HepG2 (cell line): ENCODE results near the gene CIITA. TPM values are rescaled to one million over a fixed set of nuclear protein-coding genes. Genes with fewer than 3 reads are reported as not detected.

ENCODE experiments used
- BCL6 ChIP-seq: IDR thresholded peaks from 2 replicates; pipeline ENCODE4 v1.6.1; 2016; ENCODE audit warnings: missing genetic modification reagents, missing compliant biosample characterization
- BHLHE40 ChIP-seq: IDR thresholded peaks from 2 replicates; pipeline ENCODE4 v1.6.1; 2011; ENCODE audit warnings: low read length, improper control_type of control experiment
- CCAR2 ChIP-seq: fragments of 200-400 bp; formaldehyde crosslinking; optimal IDR thresholded peaks from 2 replicates; pipeline ENCODE3; 2018; ENCODE audit warnings: low read depth, mild to moderate bottlenecking, low read length, moderate library complexity
- CHD4 ChIP-seq: fragments of 200-600 bp; sonication (generic); IDR thresholded peaks from 2 replicates; pipeline ENCODE4 v1.7.0; 2017; ENCODE audit warnings: mild to moderate bottlenecking, low read length, borderline replicate concordance
- DNMT3B ChIP-seq: conservative IDR thresholded peaks from 2 replicates; pipeline ENCODE4 v1.6.1; 2016; ENCODE audit warnings: missing biosample characterization, control low read depth
- FOXC1 ChIP-seq: sonication (generic); formaldehyde crosslinking; IDR thresholded peaks from 2 replicates; pipeline ENCODE4 v1.8.0; 2022; ENCODE audit warnings: mild to moderate bottlenecking, missing genetic modification reagents, borderline replicate concordance
- HDAC2 ChIP-seq: sonication (generic); formaldehyde crosslinking; IDR thresholded peaks from 2 replicates; pipeline ENCODE4 v1.4.0; 2020; ENCODE audit warnings: missing genetic modification reagents
- MTF2 ChIP-seq: sonication (generic); formaldehyde crosslinking; IDR thresholded peaks from 2 replicates; pipeline ENCODE4 v1.5.0; 2020; ENCODE audit warnings: missing genetic modification reagents, borderline replicate concordance
- PRPF4 ChIP-seq: fragments of 200-400 bp; formaldehyde crosslinking; IDR thresholded peaks from 2 replicates; pipeline ENCODE4 v1.6.1; 2016; ENCODE audit warnings: low read length, low read depth; ENCODE audit not compliant: poor library complexity, severe bottlenecking
- RELA ChIP-seq: sonication (generic); formaldehyde crosslinking; IDR thresholded peaks from 2 replicates; pipeline ENCODE4 v1.4.0; 2020; ENCODE audit warnings: missing genetic modification reagents
- ZNF121 ChIP-seq: sonication (generic); formaldehyde crosslinking; IDR thresholded peaks from 2 replicates; pipeline ENCODE4 v1.5.0; 2020; ENCODE audit warnings: mild to moderate bottlenecking, missing genetic modification reagents
- ZNF180 ChIP-seq: sonication (generic); formaldehyde crosslinking; IDR thresholded peaks from 2 replicates; pipeline ENCODE4 v1.4.0; 2020; ENCODE audit warnings: low read depth, missing genetic modification reagents, borderline replicate concordance
- ZNF230 ChIP-seq: sonication (generic); formaldehyde crosslinking; IDR thresholded peaks from 2 replicates; pipeline ENCODE4 v1.4.0; 2020; ENCODE audit warnings: mild to moderate bottlenecking, missing genetic modification reagents
- ZNF260 ChIP-seq: sonication (generic); formaldehyde crosslinking; IDR thresholded peaks from 2 replicates; pipeline ENCODE4 v1.4.0; 2020; ENCODE audit warnings: missing genetic modification reagents, low read depth, mild to moderate bottlenecking, borderline replicate concordance
- ZNF34 ChIP-seq: sonication (generic); formaldehyde crosslinking; IDR thresholded peaks from 2 replicates; pipeline ENCODE4 v1.4.0; 2020; ENCODE audit warnings: mild to moderate bottlenecking, missing genetic modification reagents, borderline replicate concordance
- ZNF577 ChIP-seq: sonication (generic); formaldehyde crosslinking; IDR thresholded peaks from 2 replicates; pipeline ENCODE4 v1.4.0; 2020; ENCODE audit warnings: mild to moderate bottlenecking, low read depth, missing genetic modification reagents, borderline replicate concordance
- ZNF598 ChIP-seq: sonication (generic); formaldehyde crosslinking; IDR thresholded peaks from 2 replicates; pipeline ENCODE4 v1.5.1; 2020; ENCODE audit warnings: mild to moderate bottlenecking, missing genetic modification reagents, borderline replicate concordance
- ZNF782 ChIP-seq: sonication (generic); formaldehyde crosslinking; IDR thresholded peaks from 2 replicates; pipeline ENCODE4 v1.4.0; 2020; ENCODE audit warnings: missing genetic modification reagents, mild to moderate bottlenecking, borderline replicate concordance
- polyA plus RNA-seq, 8 experiments: library from polyadenylated mRNA; depleted of rRNA in 3 of 8; stranded (reverse) in 7 of 8; unstranded in 1 of 8; fragments of >200 nt; fragmentation: Illumina TruSeq in 4 of 8; extraction: Trizol in 4 of 8; gene quantifications; 2 replicates each; pipeline versions ENCODE4 v1.2.1 to v1.2.3, GENCODE V29; 2011 to 2016; ENCODE audit warnings: low read depth in 4 of 8, missing spikeins in 1 of 8, mixed read lengths in 1 of 8; ENCODE audit not compliant: insufficient read depth in 1 of 8
- total RNA-seq, 5 experiments: library from RNA; depleted of rRNA; stranded (reverse); fragments of >200 nt; fragmentation: Illumina TruSeq; extraction: Trizol; gene quantifications; 2 replicates each; pipeline ENCODE4 v1.2.3, GENCODE V29; 2016; ENCODE audit warnings: low read depth in 1 of 5
- TF ChIP-seq, protein P1 (sequence below): sonication (generic); formaldehyde crosslinking; IDR thresholded peaks from 2 replicates; pipeline ENCODE4; 2020; ENCODE audit warnings: missing genetic modification reagents, mild to moderate bottlenecking, borderline replicate concordance
- TF ChIP-seq, protein P2 (sequence below): sonication (generic); formaldehyde crosslinking; IDR thresholded peaks from 2 replicates; pipeline ENCODE4 v1.4.0; 2020; ENCODE audit warnings: mild to moderate bottlenecking, missing genetic modification reagents
- TF ChIP-seq, protein P3 (sequence below): sonication (generic); formaldehyde crosslinking; IDR thresholded peaks from 2 replicates; pipeline ENCODE4 v1.5.1; 2020; ENCODE audit warnings: missing genetic modification reagents, mild to moderate bottlenecking, borderline replicate concordance
- TF ChIP-seq, protein P4 (sequence below): sonication (generic); formaldehyde crosslinking; IDR thresholded peaks from 2 replicates; pipeline ENCODE4 v1.9.0; 2022; ENCODE audit warnings: missing genetic modification reagents, mild to moderate bottlenecking, borderline replicate concordance

Gene CIITA
- total and polyA plus RNA-seq, 2 of the 13 experiments (the other 11 are each of a cell fraction or from before 2014, with no cell fraction given): 0.08 to 0.09 TPM

DNA sequence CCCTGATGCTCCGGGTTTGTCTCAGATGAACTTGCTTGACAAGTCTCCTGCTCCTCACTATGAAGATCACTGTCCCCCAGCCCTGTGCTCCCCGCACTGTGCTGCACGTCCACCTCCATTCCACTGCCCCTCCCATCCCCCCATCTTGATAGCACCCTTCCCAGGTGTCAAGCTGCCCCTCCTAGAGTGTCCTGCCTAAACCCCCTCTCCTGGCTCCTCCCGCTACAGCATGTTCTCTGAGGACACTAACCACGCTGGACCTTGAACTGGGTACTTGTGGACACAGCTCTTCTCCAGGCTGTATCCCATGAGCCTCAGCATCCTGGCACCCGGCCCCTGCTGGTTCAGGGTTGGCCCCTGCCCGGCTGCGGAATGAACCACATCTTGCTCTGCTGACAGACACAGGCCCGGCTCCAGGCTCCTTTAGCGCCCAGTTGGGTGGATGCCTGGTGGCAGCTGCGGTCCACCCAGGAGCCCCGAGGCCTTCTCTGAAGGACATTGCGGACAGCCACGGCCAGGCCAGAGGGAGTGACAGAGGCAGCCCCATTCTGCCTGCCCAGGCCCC is 46.7 kb downstream of the CIITA start (continued):
- TF ChIP-seq, protein P1, sequence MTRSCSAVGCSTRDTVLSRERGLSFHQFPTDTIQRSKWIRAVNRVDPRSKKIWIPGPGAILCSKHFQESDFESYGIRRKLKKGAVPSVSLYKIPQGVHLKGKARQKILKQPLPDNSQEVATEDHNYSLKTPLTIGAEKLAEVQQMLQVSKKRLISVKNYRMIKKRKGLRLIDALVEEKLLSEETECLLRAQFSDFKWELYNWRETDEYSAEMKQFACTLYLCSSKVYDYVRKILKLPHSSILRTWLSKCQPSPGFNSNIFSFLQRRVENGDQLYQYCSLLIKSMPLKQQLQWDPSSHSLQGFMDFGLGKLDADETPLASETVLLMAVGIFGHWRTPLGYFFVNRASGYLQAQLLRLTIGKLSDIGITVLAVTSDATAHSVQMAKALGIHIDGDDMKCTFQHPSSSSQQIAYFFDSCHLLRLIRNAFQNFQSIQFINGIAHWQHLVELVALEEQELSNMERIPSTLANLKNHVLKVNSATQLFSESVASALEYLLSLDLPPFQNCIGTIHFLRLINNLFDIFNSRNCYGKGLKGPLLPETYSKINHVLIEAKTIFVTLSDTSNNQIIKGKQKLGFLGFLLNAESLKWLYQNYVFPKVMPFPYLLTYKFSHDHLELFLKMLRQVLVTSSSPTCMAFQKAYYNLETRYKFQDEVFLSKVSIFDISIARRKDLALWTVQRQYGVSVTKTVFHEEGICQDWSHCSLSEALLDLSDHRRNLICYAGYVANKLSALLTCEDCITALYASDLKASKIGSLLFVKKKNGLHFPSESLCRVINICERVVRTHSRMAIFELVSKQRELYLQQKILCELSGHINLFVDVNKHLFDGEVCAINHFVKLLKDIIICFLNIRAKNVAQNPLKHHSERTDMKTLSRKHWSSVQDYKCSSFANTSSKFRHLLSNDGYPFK: peak; percentile 66; the same call in 1 of the 2 replicates
- peak; percentile 87 for TF ChIP-seq HDAC2
- peak; percentile 55 for TF ChIP-seq BHLHE40
- TF ChIP-seq BCL6 (CRISPR knock-in tag): 0 out of 2 replicates have a peak, but pooled peaks have one; percentile 39
- TF ChIP-seq ZNF260 (CRISPR knock-in tag): no peak
- no peak for TF ChIP-seq RELA (CRISPR knock-in tag)
- TF ChIP-seq, protein P2, sequence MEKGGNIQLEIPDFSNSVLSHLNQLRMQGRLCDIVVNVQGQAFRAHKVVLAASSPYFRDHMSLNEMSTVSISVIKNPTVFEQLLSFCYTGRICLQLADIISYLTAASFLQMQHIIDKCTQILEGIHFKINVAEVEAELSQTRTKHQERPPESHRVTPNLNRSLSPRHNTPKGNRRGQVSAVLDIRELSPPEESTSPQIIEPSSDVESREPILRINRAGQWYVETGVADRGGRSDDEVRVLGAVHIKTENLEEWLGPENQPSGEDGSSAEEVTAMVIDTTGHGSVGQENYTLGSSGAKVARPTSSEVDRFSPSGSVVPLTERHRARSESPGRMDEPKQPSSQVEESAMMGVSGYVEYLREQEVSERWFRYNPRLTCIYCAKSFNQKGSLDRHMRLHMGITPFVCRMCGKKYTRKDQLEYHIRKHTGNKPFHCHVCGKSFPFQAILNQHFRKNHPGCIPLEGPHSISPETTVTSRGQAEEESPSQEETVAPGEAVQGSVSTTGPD (CRISPR knock-in tag): no peak
- TF ChIP-seq DNMT3B: no peak
- TF ChIP-seq ZNF577 (CRISPR knock-in tag): no peak
- TF ChIP-seq, protein P3, sequence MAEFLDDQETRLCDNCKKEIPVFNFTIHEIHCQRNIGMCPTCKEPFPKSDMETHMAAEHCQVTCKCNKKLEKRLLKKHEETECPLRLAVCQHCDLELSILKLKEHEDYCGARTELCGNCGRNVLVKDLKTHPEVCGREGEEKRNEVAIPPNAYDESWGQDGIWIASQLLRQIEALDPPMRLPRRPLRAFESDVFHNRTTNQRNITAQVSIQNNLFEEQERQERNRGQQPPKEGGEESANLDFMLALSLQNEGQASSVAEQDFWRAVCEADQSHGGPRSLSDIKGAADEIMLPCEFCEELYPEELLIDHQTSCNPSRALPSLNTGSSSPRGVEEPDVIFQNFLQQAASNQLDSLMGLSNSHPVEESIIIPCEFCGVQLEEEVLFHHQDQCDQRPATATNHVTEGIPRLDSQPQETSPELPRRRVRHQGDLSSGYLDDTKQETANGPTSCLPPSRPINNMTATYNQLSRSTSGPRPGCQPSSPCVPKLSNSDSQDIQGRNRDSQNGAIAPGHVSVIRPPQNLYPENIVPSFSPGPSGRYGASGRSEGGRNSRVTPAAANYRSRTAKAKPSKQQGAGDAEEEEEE (CRISPR knock-in tag): no peak
- TF ChIP-seq ZNF180 (CRISPR knock-in tag): no peak
- TF ChIP-seq ZNF230 (CRISPR knock-in tag): 0 out of 2 replicates have a peak, but pooled peaks have one; percentile 51
- TF ChIP-seq, protein P4, sequence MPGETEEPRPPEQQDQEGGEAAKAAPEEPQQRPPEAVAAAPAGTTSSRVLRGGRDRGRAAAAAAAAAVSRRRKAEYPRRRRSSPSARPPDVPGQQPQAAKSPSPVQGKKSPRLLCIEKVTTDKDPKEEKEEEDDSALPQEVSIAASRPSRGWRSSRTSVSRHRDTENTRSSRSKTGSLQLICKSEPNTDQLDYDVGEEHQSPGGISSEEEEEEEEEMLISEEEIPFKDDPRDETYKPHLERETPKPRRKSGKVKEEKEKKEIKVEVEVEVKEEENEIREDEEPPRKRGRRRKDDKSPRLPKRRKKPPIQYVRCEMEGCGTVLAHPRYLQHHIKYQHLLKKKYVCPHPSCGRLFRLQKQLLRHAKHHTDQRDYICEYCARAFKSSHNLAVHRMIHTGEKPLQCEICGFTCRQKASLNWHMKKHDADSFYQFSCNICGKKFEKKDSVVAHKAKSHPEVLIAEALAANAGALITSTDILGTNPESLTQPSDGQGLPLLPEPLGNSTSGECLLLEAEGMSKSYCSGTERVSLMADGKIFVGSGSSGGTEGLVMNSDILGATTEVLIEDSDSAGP (CRISPR knock-in tag): peak; percentile 91; the same call in 1 of the 2 replicates
- TF ChIP-seq CHD4: no peak
- TF ChIP-seq ZNF598 (CRISPR knock-in tag): 0 out of 2 replicates have a peak, but pooled peaks have one; percentile 63
- TF ChIP-seq MTF2 (CRISPR knock-in tag): no peak; the same call in 1 of the 2 replicates
- 0 out of 2 replicates have a peak, but pooled peaks have one; percentile 10 for TF ChIP-seq ZNF782 (CRISPR knock-in tag)
- peak; percentile 90; the same call in 1 of the 2 replicates for TF ChIP-seq FOXC1
- TF ChIP-seq ZNF34 (CRISPR knock-in tag): no peak
- peak; percentile 42 for TF ChIP-seq CCAR2
- TF ChIP-seq ZNF121 (CRISPR knock-in tag): peak; percentile 67
- no peak for TF ChIP-seq PRPF4
